ENCODE measurements around the gene ANKRD28. TPM values are rescaled to one million over a fixed set of nuclear protein-coding genes. Genes with fewer than 3 reads are reported as not detected.
A peak's percentile ranks its signal among the peaks of the same experiment; 100 is the strongest.
"Not testable (repeated sequence)": the region's sequence is repeated elsewhere in the genome, so short reads cannot be mapped to it uniquely, and the experiment has no call there.

ANKRD28 gene
- total RNA-seq, 1 experiment from 2014 or later = 196 TPM

DNA sequence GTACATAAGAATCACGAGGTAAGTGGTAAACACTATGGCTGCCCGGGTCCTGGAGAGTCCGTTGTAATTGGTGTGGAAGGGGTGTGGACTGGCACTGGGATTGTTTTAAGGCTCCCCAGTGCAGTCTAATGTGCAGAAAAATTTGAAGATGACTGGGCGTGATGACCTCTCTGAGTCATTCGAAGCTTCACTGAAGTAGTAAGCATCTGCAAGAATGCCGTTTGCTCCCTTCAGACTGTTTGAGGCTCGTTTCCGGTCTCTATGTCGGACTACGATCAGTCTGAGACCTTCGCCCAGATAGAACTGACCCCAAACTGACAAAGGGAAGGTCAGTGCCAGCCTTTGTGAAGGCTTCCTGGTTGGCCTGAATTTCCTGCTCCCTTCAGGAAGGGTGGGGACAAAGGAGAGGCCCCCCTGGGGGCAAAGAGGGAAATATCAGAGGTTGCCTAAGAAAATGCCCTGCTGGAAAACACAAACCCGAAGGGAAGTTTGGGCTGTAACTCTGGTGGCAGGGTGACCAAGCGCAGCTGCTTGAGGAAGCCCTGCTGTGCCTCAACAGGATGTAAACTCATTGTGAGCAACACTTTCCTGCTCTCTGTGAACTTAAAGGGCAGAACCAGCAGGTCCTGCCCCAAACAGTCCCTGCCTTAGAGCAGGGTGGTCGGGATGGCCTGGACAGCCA lies 161.6 kb downstream of the ANKRD28 start:
- DNase-seq (ENCODE audit: low read depth) = peak; percentile 99

DNA sequence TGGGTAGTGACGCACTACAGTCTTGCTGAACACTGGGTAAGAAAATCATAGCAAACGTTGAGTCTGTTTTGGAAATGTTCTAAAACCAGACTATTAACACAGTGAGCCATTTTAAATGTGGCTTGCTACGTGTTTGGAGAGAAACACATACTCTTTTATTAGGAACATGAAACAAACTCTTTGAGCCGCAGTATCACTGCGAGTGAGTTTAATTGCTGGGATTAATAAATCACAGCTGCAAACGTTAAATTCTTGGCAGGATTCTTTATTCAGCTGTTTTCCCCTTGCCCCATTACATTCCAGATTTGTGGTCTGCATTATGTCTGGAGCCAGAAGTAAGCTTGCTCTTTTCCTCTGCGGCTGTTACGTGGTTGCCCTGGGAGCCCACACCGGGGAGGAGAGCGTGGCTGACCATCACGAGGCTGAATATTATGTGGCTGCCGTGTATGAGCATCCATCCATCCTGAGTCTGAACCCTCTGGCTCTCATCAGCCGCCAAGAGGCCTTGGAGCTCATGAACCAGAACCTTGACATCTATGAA lies 162.6 kb downstream of the ANKRD28 start:
- DNase-seq (ENCODE audit: low read depth) = peak; percentile 98

GRCh38 chr3:15634671-15635070 lies 163.1 kb downstream of the ANKRD28 start:
- DNase-seq (ENCODE audit: low read depth) = no peak

GRCh38 chr3:15633766-15634598 lies 163.8 kb downstream of the ANKRD28 start:
- DNase-seq (ENCODE audit: low read depth) = peak; percentile 89

GRCh38 chr3:15633159-15633558 lies 164.6 kb downstream of the ANKRD28 start:
- no peak for DNase-seq (ENCODE audit: low read depth)

DNA sequence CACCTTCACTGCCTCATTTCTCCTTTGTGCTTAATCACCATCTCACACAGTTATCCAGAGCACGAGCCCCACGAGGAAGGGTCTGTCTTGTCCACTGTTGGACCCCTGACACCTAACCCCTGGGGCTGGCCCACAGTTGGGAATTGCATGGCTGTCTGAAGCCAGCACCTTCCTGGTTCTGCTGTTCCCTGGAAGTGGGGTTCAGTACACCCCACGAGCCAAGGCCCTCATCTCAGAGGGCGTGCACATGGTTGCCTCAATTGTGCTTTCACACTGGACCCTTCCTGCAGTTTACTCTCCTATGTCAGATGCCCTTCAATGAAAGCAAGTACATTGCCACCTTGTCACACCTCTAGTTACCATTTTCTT lies 165.6 kb downstream of the ANKRD28 start:
- no peak for DNase-seq (ENCODE audit: low read depth)

DNA sequence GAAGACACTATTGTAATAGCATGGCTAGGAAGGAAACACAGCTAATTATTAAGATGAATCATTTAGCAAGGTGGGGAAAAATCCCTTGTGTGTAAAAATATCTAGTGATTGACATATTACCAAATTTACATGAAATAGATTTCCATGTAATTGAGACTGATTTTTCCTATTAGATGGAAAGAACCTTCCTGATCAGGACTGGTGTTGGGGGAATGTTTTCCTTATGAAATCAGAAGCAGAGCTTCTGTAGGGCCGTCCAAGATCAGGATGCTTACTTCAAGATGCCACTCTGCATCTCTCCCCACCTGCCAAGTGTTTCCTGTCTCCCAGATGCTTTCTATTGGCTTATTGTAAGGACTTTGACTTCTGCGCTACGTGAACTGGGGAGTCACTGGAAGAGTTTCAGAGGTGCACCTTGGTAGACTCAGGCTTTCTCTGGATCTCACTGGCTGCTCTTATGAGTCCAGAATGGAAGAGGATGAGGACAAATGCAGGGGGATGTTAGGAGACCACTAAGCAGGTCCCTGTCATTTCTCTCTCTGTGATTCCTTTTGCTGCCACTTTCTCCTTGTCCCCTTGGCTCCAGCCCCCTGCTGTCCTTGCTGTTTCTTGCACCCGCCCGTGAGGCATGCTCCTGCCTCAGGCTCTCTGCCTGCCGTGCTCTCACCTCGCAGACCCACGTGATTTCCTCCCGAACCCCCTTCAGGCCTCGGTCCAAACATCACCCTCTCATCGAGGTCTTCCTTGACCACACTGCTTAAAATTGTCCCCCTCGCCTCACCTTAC lies 166.2 kb downstream of the ANKRD28 start:
- DNase-seq (ENCODE audit: low read depth) = no peak

- DNase-seq (ENCODE audit: low read depth) = peak; percentile 80
These were observed 167.0 kb downstream of the ANKRD28 start for GRCh38 chr3:15630646-15631350.

DNA sequence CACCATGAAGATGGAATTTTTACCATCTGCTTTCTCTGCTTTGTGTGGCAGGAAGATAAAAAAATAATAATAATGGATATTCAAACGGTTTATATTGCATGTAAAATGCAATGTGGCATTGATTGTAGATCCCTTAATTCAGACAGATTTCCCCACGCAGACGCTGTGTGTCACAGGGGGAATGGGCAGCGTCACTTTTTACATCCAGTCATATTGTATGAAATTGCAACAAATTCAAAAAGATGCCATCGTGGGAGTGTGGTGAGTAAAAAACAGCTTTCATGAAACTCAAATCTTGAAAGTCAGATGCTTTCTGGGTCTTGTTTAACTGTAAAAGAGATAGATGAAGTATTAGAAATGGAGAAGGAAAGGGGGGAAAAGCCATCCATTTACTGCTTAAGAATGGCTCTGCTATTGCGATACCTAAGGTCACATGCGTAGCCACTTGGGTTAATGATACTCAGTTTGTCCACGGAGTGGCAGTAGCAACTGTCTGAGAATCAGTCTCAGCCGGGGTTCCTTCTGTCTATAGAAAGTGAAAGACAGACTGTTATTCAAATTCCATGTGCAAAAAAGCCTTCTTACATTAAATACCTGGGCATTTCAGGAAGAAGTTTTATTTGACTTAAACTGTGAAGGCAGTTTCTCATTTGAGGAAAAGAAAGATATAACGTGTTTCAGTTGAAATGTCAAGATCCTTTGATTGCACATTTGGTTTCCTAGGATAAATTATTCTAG lies 167.8 kb downstream of the ANKRD28 start:
- peak; percentile 90 for DNase-seq (ENCODE audit: low read depth)

- no peak for DNase-seq (ENCODE audit: low read depth)
These were observed 168.8 kb downstream of the ANKRD28 start for GRCh38 chr3:15628967-15629366.

DNA sequence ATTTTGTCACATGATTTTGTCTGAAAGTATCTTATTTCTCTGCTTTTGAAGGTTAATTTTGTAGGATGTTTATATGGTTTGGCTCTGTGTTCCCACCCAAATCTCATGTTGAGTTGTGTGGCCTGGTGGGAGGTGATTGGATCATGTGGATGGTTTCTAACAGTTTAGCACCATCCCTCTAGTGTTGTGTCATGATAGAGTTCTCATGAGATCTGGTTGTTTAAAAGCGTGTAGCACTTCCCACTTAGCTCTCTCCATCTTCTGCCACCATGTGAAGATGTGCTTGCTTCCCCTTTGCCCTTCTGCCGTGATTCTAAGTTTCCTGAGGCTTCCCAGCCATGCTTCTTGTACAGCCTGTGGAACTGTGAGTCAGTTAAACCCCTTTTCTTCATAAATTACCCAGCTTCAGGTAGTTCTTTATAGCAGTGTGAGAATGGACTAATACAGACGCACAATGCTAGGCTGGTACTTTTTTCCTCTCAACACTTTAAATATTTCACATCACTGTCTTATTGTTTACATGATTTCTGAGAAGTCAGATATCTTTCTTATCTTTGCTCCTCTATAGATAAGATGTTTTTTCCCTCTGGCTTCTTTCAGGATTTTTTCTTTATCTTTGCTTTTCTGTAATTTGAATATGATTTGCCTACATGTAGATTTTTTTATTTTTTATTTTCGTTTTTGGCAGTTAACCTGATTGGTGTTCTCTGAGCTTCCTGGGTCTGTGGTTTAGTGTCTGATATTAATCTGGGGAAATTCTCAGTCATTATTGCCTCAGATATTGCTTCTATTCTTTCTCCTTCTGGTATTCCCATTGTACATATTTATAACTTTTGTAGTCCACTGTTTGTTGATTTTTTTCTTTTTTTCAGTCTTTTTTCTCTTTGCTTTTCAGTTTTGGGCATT lies 174.0 kb downstream of the ANKRD28 start:
- no peak for DNase-seq (ENCODE audit: low read depth)

- DNase-seq (ENCODE audit: low read depth) = not testable (repeated sequence)
These were observed 177.9 kb downstream of the ANKRD28 start for GRCh38 chr3:15619659-15620464.

Other genes with a start within 250 kb of the ANKRD28 start
- 18.9 and 20.2 TPM in 2 replicates for gene HACL1, start 196.4 kb downstream of the ANKRD28 start, total RNA-seq (2014; rRNA removed)
- 33.0 and 40.5 TPM in 2 replicates for gene BTD, start 196.2 kb downstream of the ANKRD28 start, total RNA-seq (2014; rRNA removed)

Measured in LHCN-M2 (cell line).